CD4-positive, alpha-beta T cell treated with Interleukin-4 for 4 hours (primary cell): Measurements from ENCODE around the gene RNF11.

Source experiments
- DNase-seq: peaks from one replicate; pipeline ENCODE4 v3.0.0-alpha.2; 2020

The RNF11 gene

DNA sequence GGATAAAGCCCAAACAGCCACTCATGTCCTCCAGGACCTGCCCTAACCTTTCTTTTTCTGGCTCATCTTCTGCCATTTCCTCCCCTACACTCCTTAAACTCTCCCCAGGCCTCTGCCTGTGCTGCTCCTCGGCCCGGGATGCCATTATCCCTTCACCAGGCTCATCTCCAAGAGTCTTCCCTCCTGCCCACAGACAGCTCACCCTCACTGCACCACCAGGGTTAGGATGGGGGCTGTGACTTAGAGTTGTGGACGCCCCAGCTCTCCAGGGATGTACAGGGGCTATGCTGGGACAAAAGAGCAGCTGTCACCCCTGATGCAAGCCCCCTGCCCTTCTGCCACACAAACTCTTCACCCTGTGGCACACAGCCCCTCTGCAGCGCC is 62.2 kb downstream of the RNF11 start:
- no peak for DNase-seq

GRCh38 chr1:51299185-51299885 is 63.3 kb downstream of the RNF11 start:
- no peak for DNase-seq

DNA sequence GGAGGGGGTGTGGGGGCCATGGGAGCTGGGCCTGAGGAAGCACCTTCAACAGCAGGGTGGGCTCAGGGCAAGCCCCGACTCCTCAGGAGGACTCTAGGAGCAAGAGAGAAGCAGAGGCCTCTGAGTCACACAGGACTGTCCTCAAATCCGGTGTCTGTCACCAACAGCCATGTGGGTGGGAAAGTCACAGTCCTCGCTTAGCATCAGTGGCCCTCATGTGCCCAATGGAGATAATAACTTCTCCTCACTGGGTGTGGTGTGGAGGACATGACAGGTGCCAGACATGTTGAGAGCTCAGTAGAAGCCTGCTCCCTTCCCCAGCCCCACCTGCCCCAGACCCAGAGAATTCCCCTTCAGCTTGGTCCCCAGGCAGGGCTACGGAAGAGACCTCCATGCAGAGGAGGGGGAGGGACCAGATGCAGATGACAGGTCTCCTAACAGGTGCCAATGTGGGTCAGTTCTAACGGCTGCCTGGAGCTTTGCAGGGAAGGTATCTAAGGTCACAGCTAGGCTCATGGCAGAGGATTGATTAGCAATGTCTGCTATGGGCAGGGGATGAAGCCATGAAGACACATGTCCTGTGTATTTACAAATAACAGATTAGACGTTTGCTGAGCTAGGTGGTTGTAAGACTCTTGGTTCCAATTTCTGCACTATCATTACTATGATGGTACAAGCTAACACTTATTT is 64.1 kb downstream of the RNF11 start:
- DNase-seq, result no peak

GRCh38 chr1:51301152-51301843 is 65.2 kb downstream of the RNF11 start:
- no peak for DNase-seq

- DNase-seq, result no peak
Observed at GRCh38 chr1:51301844-51302162, 65.7 kb downstream of the RNF11 start.

- no peak for DNase-seq
Observed at GRCh38 chr1:51302270-51302669, 66.2 kb downstream of the RNF11 start.

DNA sequence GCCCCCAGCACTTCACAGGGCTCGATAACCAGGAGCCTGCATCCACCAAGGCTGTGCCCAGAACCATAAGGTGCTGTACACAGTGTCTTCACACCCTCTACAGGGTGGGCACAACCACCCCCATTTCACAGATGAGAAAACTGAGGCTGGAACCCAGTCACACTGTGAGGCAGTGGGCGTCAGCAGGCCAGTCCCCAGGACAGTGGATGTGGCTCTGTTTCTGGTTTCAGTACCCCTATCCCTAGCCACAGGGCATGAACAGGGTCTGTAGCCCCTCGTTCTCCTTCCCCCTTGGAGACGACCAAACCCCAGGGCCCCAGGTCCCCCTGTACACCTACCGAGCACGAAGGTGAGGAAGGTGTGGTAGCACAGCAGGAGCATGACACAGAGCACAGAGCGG is 66.7 kb downstream of the RNF11 start:
- DNase-seq, result no peak

GRCh38 chr1:51303315-51303714 is 67.2 kb downstream of the RNF11 start:
- no peak for DNase-seq

- peak; percentile 2 for DNase-seq
Observed at GRCh38 chr1:51303751-51304251, 67.7 kb downstream of the RNF11 start.

- DNase-seq, result no peak
Observed at GRCh38 chr1:51304360-51304759, 68.3 kb downstream of the RNF11 start.

GRCh38 chr1:51305371-51305823 is 69.3 kb downstream of the RNF11 start:
- no peak for DNase-seq

DNA sequence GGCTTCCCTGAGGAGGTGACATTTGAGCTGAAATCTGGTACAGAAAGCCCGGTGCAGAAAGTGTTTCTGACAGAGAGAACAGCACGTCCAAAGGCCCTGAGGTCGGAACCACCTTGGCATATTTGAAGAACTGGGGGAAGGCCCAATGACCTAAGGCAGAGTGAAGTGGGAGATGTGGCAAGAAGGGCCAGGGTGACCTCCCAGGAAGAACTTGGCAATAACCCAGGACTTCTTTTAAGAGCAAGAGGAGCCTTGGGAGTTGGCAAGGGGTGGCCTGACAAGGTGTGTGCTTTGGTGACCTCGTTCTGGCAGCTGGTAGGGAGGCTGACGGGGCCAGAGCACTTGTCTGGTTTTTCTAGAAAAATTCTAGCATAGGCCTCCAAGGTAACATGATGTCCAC is 70.9 kb downstream of the RNF11 start:
- DNase-seq, result no peak

- no peak for DNase-seq
Observed at GRCh38 chr1:51308636-51309035, 72.6 kb downstream of the RNF11 start.

GRCh38 chr1:51309291-51309690 is 73.2 kb downstream of the RNF11 start:
- no peak for DNase-seq

- no peak for DNase-seq
Observed at GRCh38 chr1:51310871-51311613, 75.0 kb downstream of the RNF11 start.

GRCh38 chr1:51311826-51312225 is 75.8 kb downstream of the RNF11 start:
- DNase-seq, result no peak

DNA sequence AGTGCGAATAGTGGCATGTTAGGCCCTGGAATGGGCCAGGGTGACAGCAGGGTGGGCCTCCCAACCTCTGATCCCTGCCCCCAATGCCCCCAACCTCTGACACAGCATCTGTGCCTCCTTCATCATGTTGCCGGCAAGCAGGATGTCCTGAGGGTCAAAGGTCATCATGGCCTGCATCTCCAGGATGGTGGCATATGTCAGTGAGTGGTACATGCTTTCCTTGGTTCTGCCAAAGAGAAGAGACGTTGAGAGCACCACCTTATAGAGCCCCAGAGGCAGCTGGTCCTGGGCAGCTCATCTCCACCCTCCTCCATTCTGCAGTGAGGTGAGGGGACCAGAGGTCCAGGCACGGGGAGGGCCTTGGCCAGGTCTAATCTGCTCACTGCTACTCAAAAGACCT is 76.6 kb downstream of the RNF11 start:
- DNase-seq, result no peak

DNA sequence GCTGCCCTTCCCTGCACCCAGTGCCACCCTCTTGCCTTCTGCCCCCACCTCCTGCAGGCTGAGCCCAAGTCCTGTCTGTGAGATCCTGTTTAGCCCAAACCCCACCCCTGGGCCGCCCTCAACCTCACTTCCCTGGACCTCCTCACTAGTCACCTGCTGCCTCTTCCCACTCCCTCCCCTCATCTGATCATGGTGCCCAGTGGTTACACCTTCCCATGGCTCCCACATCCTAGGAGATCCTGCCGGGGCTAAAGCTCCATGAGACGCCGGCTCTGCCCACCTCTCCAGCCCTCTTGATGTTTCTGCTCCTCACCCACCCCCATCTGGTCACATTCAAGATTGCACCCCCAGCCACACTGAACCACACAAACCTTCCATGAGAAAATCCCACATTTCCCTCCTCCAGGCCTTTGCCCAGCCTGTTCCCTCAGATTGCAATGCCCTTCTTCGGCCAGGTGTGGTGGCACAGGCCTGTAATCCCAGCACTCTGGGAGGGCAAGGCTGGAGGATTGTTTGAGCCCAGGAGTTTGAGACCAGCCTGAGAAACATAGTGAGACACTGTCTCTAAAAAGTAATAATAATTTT is 77.3 kb downstream of the RNF11 start:
- DNase-seq, result no peak

GRCh38 chr1:51313961-51314777 is 78.1 kb downstream of the RNF11 start:
- DNase-seq, result no peak

- no peak for DNase-seq
Observed at GRCh38 chr1:51314974-51315373, 78.9 kb downstream of the RNF11 start.

DNA sequence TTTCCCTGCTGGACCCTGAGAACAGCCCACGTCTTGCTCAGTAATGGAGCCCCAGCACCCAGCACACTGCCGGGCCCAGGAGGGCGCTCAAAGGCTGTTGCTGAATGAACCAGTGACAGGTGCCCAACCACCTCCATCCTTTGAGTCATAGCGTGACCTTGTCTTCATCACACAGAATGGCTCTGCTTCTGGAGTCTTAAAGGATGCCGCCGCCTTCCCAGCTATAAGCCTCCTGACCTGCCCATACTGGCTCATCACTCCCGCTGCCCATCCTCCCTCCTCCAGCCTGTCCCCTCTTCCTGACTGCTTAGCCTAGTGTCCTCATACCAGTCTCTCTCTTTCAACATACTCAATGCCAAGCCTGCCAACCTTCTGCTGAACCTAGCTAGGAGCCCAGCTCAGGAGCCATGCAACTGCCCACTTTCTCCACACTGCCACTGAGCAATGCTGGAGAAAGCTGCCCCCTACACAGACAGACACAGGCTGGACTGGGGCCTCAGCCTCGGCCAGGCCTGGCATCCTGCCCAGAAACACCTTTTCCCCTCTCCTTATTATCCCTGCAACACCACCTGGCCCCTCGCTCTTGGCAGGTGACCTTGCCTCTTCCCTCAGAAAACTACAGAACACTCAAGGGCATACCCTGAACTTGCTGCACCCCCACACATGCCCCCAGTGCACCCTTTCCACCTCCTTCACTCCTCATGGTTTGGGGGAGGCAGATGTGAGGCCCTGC is 80.2 kb downstream of the RNF11 start:
- no peak for DNase-seq

GRCh38 chr1:51316846-51317120 is 80.7 kb downstream of the RNF11 start:
- DNase-seq, result no peak
